Activated CD4-positive, alpha-beta T cell treated with anti-CD3 and anti-CD28 coated beads for 4 hours (primary cell): Measurements from ENCODE around the gene SLC16A11.

Experiments
- DNase-seq, 2 donors: peaks; one replicate each; pipeline ENCODE4 v3.0.0-alpha.2; 2020

SLC16A11 gene

GRCh38 chr17:7023576-7024401 lies 20.1 kb downstream of the SLC16A11 start:
- DNase-seq: peak; percentile 89 to 93

- DNase-seq: no peak
Observed at GRCh38 chr17:7022781-7023571, 20.9 kb downstream of the SLC16A11 start, which contains the start of gene BCL6B. BCL6B (plus strand) TSS chr17:7023050; CDS start chr17:7023672, 622 bp downstream.

GRCh38 chr17:7021993-7022778 lies 21.7 kb downstream of the SLC16A11 start:
- DNase-seq: peak; percentile 75 to 78

GRCh38 chr17:7020894-7021664 lies 22.8 kb downstream of the SLC16A11 start:
- no peak for DNase-seq

- no peak for DNase-seq
Observed at GRCh38 chr17:7019839-7020519, 23.9 kb downstream of the SLC16A11 start.

- no peak for DNase-seq
Observed at GRCh38 chr17:7019367-7019766, 24.5 kb downstream of the SLC16A11 start.

GRCh38 chr17:7018331-7018964 lies 25.4 kb downstream of the SLC16A11 start:
- DNase-seq: no peak

GRCh38 chr17:7017827-7018200 lies 26.1 kb downstream of the SLC16A11 start:
- no peak for DNase-seq

GRCh38 chr17:7016886-7017826 lies 26.7 kb downstream of the SLC16A11 start:
- no peak for DNase-seq

GRCh38 chr17:7016418-7016817 lies 27.5 kb downstream of the SLC16A11 start:
- no peak for DNase-seq

- peak; percentile 74 to 79 for DNase-seq
Observed at GRCh38 chr17:7014995-7015958, 28.6 kb downstream of the SLC16A11 start.

- peak; percentile 97 to 98 for DNase-seq
Observed at GRCh38 chr17:7014261-7014994, 29.5 kb downstream of the SLC16A11 start.

GRCh38 chr17:7011942-7012254 lies 32.0 kb downstream of the SLC16A11 start:
- no peak for DNase-seq

- no peak for DNase-seq
Observed at GRCh38 chr17:7011415-7011814, 32.5 kb downstream of the SLC16A11 start.

GRCh38 chr17:7010523-7010922 lies 33.4 kb downstream of the SLC16A11 start:
- DNase-seq: no peak

- DNase-seq: no peak
Observed at GRCh38 chr17:7007143-7007542, 36.7 kb downstream of the SLC16A11 start.

GRCh38 chr17:7005716-7006115 lies 38.2 kb downstream of the SLC16A11 start:
- no peak for DNase-seq
